ENCODE data around the gene ZNF682. TPM values are rescaled to one million over a fixed set of nuclear protein-coding genes. Genes with fewer than 3 reads are reported as not detected.
A peak's percentile ranks its signal among the peaks of the same experiment; 100 is the strongest.
"Not testable (repeated sequence)": the region's sequence is repeated elsewhere in the genome, so short reads cannot be mapped to it uniquely, and the experiment has no call there.

Gene ZNF682
- polyA plus RNA-seq (2013, experiment 1 of 2; ENCODE audit: insufficient read length): 2.5 TPM
- 1.2 TPM for polyA plus RNA-seq (2013, experiment 2 of 2; ENCODE audit: insufficient read length)

DNA sequence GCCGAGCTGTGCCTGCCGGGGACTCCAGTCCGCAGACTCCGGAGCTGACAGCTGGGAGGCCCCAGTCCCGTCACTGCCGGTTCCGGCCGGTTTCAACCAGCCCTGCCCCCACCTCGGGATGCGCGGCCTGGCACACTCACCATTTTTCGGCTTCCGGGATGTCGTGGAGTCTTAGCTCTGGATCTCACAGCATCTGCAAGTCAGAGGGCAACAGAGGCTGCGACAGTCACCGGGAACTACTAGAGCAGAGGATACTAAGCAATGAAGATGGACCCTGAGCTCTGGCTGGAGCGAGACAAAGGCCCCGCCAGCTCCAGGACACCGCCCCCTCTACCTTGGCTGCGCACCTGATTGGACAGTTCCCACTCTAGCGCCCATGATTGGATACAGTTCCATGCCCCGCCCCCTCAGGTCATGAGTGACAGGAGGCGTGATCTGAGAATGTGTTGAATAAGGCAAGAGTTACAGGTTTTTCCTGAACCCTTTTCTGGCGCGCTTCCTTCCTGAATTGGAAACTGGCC is at the start of gene ZNF682:
Gene ZNF682 (minus strand): TSS at position 303 of the 521 bp plus-strand sequence. CDS start 160 bp downstream, at position 143.
- peak; percentile 95 for DNase-seq

- not testable (repeated sequence) for DNase-seq
Observed at GRCh38 chr19:20082876-20083275, 43.6 kb upstream of the ZNF682 start.

DNA sequence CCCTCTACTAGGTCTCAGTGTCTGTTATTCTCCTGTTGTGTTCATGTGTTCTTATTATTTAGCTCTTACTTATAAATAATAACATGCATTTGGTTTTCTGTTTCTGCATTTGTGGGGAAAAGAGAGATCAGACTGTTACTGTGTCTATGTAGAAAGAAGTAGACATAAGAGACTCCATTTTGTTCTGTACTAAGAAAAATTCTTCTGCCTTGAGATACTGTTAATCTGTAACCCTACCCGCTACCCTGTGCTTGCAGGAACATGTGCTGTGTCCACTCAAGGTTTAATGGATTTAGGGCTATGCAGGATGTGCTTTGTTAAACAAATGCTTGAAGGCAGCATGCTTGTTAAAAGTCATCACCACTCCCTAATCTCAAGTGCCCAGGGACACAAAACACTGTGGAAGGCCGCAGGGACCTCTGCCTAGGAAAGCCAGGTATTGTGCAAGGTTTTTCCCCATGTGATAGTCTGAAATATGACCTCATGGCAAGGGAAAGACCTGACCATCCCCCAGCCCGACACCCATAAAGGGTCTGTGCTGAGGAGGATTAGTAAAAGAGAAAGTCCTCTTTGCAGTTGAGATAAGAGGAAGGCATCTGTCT is 43.0 kb upstream of the ZNF682 start:
- DNase-seq: not testable (repeated sequence)

- no peak for DNase-seq
Observed at GRCh38 chr19:20080656-20081055, 41.4 kb upstream of the ZNF682 start.

DNA sequence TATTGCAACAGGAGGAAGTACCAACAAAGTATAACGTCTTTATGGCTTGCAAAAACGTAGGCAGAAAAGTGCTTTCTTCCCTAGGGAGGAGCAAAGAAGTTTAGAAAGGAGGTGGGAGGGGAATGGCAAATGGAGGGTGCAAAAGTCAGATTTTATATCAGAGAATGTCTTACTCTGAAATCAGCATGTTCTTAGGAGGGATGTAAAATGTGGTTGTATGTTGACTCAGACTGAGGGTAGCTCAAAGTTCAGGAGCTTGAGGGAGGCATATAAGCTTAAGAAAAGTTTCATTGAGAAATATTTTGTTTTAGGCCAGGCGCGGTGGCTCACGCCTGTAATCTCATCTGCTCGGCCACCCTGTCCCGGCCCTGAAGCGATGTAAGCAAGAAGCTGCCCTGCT is 40.2 kb upstream of the ZNF682 start:
- no peak for DNase-seq

- peak; percentile 11 for DNase-seq
Observed at GRCh38 chr19:20078581-20079031, 39.3 kb upstream of the ZNF682 start.

GRCh38 chr19:20077791-20078463 is 38.6 kb upstream of the ZNF682 start, which contains the start of gene ZNF90:
ZNF90 (plus strand) TSS chr19:20078000; CDS start chr19:20078133, 133 bp downstream.
- peak; percentile 94 for DNase-seq

DNA sequence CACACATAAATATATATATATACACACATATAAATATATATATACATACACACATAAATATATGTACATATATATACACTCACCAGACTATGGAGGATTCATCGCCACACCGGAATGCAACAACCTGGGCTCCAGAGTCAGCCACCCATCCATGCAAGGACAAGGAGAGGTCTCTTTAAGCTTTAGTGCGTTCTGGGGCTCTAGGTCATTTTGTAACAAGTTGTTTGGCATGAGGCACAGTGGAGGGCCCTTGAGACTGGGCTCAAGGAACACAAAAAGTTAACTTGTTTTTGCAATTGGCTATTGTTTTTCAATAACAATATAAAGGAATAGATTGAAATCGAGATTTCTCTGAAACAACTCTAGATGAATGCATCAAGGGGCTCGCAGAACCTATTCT is 33.6 kb upstream of the ZNF682 start:
- no peak for DNase-seq

DNA sequence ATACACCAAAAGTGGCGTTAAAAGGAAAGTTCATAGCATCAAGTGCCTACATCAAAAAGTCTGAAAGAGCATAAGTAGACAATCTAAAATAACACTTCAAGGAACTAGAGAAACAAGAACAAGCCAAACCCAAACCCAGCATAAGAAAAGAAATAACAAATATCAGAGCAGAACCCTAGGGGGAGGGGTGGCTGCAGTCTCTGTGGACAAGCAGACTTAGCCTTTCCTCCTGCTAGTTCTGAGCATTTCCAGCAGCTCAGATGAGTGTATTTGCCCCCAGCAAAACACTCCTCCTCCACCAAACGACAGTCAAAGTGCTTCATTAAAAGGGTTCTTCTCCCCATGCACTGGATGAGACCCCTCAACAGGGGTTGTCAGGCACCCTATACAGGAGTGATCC is 31.4 kb upstream of the ZNF682 start:
- no peak for DNase-seq

- DNase-seq: not testable (repeated sequence)
Observed at GRCh38 chr19:20068559-20068958, 29.3 kb upstream of the ZNF682 start.

DNA sequence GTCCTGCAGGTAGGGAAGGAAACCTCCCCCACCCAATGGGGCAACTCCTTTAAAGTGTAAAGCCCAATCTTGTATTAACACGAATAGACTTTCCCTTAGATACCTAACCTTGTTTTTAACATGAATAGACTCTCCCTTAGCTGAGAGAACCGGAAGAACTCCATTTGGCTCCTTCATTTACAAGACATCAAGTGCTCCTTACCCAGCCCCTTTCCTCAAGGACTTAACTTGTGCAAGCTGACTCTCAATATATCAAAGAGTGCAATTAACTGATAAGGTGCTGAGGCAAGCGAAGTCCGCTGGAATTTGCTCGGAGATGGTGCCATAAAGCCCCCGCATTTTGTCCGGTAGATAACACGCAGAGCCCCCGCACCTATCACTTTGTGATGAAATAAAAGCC is 28.6 kb upstream of the ZNF682 start:
- no peak for DNase-seq

DNA sequence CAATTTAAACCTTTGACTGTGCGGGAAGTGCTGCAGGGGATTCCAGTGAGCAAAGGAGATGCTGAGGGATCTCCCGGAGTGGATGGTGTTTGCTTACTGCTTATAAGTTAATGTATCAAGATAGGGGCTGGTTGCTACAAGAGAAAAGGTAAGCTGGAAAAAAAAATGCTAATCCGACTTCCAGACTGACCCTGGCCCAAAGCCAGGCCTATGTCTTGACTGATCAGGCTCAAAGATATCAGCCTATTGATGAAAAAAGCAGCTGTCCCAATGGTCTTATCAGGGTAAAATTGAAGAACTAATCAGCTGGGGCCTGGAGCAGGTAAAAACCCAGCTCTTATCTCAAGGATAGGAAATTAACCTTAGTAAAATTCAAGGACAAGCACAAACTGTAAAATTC is 27.6 kb upstream of the ZNF682 start:
- DNase-seq: no peak

DNA sequence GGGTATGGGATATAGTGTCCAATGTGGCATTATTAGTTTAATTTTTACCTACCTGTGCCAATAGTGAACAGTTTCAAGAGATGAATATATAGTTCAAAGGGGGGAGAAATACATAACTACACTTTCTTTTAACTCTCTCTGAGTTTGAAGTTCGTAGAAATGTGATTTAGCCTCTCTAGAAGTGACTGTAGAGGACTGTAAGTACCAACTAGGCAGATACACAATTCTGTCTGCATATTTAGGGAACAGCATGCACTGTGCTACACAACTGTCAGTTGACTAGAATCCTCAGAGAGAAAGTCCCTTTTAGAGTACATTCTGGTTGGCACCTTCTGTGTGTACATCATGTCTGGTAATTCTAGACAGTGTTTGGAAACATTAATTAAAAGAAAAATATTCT is 21.0 kb upstream of the ZNF682 start:
- DNase-seq: no peak

- not testable (repeated sequence) for DNase-seq
Observed at GRCh38 chr19:20058738-20059137, 19.4 kb upstream of the ZNF682 start.

GRCh38 chr19:20051841-20052768 is 12.8 kb upstream of the ZNF682 start:
- DNase-seq: peak; percentile 97

- not testable (repeated sequence) for DNase-seq
Observed at GRCh38 chr19:20045742-20046141, 6.4 kb upstream of the ZNF682 start.

DNA sequence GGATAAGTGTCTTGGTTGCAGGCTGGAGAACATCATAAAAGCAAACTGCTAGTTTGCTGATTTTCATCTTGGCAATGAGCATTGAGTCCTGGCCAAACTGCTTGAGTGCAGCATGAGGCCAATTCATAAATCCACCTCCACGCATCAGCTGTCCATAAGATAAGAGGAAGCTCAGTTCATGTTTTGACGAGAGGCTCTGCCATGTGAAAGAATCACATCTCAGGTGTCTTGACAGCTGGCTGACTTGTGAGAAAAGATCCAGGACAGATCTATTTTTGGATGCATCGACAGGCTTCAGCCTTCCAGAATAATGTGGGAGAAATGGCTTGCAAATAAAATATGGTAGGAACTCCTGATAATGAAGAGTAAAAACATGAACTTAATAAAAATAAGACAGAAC is 5.4 kb upstream of the ZNF682 start:
- DNase-seq: no peak

- no peak for DNase-seq
Observed at GRCh38 chr19:20038358-20039202, 725 bp downstream of the ZNF682 start.

DNA sequence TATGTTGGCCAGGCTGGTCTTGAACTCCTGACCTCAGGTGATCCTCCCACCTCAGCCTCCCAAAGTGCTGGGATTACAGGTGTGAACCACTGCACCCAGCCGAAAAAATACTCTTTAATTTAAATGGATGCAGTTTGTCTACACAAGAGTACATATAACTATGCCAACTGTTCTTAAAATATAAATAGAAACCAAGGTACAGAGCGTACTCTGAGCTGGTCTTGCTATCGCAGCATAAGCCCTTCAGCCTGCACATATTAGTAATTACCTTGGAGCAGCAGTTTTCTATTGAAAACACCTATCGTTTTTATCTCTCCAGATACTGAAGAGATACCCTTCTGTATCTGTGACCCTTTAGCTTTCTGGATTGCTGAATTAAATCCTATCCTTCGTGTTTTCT is 3.4 kb downstream of the ZNF682 start:
- no peak for DNase-seq

GRCh38 chr19:20028611-20029010 is 10.7 kb downstream of the ZNF682 start:
- no peak for DNase-seq

GRCh38 chr19:20005741-20006140 is 33.6 kb downstream of the ZNF682 start:
- DNase-seq: no peak

Measured in fibroblast of skin of back (primary cell).